Skeletal muscle cell (primary cell): ENCODE data around the gene PDCD7.
"Not testable (repeated sequence)": the region's sequence is repeated elsewhere in the genome, so short reads cannot be mapped to it uniquely, and the experiment has no call there.

Source experiments
- DNase-seq: peaks from one replicate; pipeline ENCODE4 v3.0.0-alpha.2; 2010; ENCODE audit warnings: low read depth
- H3K4me3 ChIP-seq: 2 replicates; pipeline ENCODE4 v1.5.1; 2011; ENCODE audit warnings: low read depth, mild to moderate bottlenecking, control low read depth, low read length, moderate library complexity

PDCD7 gene

GRCh38 chr15:65094294-65094995 lies 39.2 kb downstream of the PDCD7 start:
- no peak for DNase-seq

GRCh38 chr15:65093793-65094170 lies 39.8 kb downstream of the PDCD7 start:
- not testable (repeated sequence) for H3K4me3 ChIP-seq, DNase-seq

More at GRCh38 chr15:65094294-65094995, 39.2 kb downstream of the PDCD7 start:
- H3K4me3 ChIP-seq: no peak overlapping the region

- H3K4me3 ChIP-seq: no peak overlapping the region
- DNase-seq: no peak
Measured at GRCh38 chr15:65092911-65093792, 40.5 kb downstream of the PDCD7 start.

- no peak for DNase-seq
- no peak overlapping the region for H3K4me3 ChIP-seq
Measured at GRCh38 chr15:65091946-65092770, 41.5 kb downstream of the PDCD7 start.

GRCh38 chr15:65089206-65089824 lies 44.3 kb downstream of the PDCD7 start:
- no peak for DNase-seq
- H3K4me3 ChIP-seq: no peak overlapping the region

GRCh38 chr15:65088643-65089021 lies 45.0 kb downstream of the PDCD7 start:
- H3K4me3 ChIP-seq: no peak overlapping the region
- DNase-seq: no peak

GRCh38 chr15:65087873-65088642 lies 45.5 kb downstream of the PDCD7 start:
- DNase-seq: no peak
- no peak overlapping the region for H3K4me3 ChIP-seq

GRCh38 chr15:65087411-65087810 lies 46.2 kb downstream of the PDCD7 start:
- no peak overlapping the region for H3K4me3 ChIP-seq
- no peak for DNase-seq

- DNase-seq: no peak
- no peak overlapping the region for H3K4me3 ChIP-seq
Measured at GRCh38 chr15:65086680-65087111, 46.9 kb downstream of the PDCD7 start.

GRCh38 chr15:65085990-65086679 lies 47.5 kb downstream of the PDCD7 start:
- H3K4me3 ChIP-seq: no peak overlapping the region
- DNase-seq: no peak

GRCh38 chr15:65085207-65085753 lies 48.3 kb downstream of the PDCD7 start:
- no peak overlapping the region for H3K4me3 ChIP-seq
- no peak for DNase-seq

GRCh38 chr15:65084500-65085206 lies 49.0 kb downstream of the PDCD7 start:
- H3K4me3 ChIP-seq: no peak overlapping the region
- no peak for DNase-seq

- no peak for DNase-seq
- H3K4me3 ChIP-seq: no peak overlapping the region
Measured at GRCh38 chr15:65083262-65083701, 50.3 kb downstream of the PDCD7 start.

GRCh38 chr15:65082303-65082953 lies 51.2 kb downstream of the PDCD7 start:
- H3K4me3 ChIP-seq: no peak overlapping the region
- DNase-seq: no peak

GRCh38 chr15:65081758-65082157 lies 51.9 kb downstream of the PDCD7 start:
- H3K4me3 ChIP-seq: no peak overlapping the region
- DNase-seq: no peak

GRCh38 chr15:65081270-65081669 lies 52.3 kb downstream of the PDCD7 start:
- no peak overlapping the region for H3K4me3 ChIP-seq
- DNase-seq: no peak

- no peak for DNase-seq
- no peak overlapping the region for H3K4me3 ChIP-seq
Measured at GRCh38 chr15:65079580-65079979, 54.0 kb downstream of the PDCD7 start.
